Liver (tissue), 2 donors: ENCODE results near the gene SGIP1.

Experiments
- JUND ChIP-seq, 2 donors: IDR thresholded peaks; 2 replicates each; pipeline ENCODE4 v1.6.1; 2016; ENCODE audit warnings: antibody characterized with exemption in 2 of 2
- TAF1 ChIP-seq: conservative IDR thresholded peaks from 2 replicates; pipeline ENCODE4 v1.6.1; 2016; ENCODE audit warnings: antibody characterized with exemption, mild to moderate bottlenecking
- donor health status: healthy.

GRCh38 chr1:66705110-66705509 lies 171.2 kb downstream of the SGIP1 start:
- TF ChIP-seq JUND (IDR thresholded peaks at IDR 0.05), result no peak
- no peak for TF ChIP-seq TAF1
